ENCODE measurements around the gene CNN2. TPM values are rescaled to one million over a fixed set of nuclear protein-coding genes. Genes with fewer than 3 reads are reported as not detected.

The CNN2 gene
- total and polyA plus RNA-seq, 5 experiments from 2014 or later: 211 to 693 (median 498) TPM

DNA sequence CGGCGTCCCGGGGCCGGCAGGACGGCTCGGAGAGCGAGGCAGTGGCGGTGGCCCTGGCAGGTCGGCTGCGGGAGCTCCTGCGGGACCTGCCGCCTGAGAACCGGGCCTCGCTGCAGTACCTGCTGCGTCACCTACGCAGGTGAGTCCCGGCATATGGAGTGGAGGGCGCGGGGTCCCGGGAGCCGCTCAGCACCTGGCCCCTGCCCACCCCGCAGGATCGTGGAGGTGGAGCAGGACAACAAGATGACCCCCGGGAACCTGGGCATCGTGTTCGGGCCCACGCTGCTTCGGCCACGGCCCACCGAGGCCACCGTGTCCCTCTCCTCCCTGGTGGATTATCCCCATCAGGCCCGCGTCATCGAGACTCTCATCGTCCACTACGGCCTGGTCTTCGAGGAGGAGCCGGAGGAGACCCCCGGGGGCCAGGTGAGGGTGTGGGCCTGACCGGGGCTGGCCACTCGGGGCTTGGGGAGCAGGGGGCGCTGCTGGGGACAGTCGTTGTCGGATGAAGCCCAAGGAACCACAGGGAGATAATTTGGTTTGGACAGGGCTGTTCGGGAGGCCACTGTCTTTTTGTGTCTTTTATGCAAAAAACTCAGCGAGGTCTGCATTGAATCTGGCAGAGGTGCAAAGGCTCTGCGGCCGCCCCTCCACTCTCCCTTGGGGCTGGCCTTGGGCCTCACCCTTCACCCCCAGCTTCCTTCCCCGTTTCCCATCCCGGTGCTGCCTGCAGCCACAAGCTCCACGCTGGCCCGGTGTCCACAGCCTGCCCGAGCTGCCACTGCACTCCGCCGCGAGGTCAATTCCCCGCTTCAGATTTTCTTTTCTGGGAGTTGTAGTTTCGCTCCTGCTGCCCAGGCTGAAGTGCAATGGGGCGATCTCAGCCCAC lies 56.8 kb downstream of the CNN2 start:
- H3K4me3 Mint-ChIP-seq: peak overlapping the region in 5 of 10 donors; percentile 14 to 81 (median 42)
- POLR2A ChIA-PET: interaction anchor here (1.1 to 31.7 kb wide), 8 partner anchors 1 to 186 kb away, joined by 4 to 2279 read pairs (median 694); partner anchors contain the start of genes ABCA7, ARHGAP45, CIRBP and CNN2
- H3K36me3 Mint-ChIP-seq: peaks cover 0 to 79% (median 13%) of the 10 kb centered on the region in 3 donors
- no peaks in the 10 kb centered on the region for H3K27me3 Mint-ChIP-seq
- DNase-seq (peak in 4 of 10 donors; percentile 9 to 64 (median 18)), ATAC-seq (no peak)
- peak overlapping the region in 9 of 10 donors; percentile 60 to 89 (median 75) for H3K27ac Mint-ChIP-seq
- H3K9me3 Mint-ChIP-seq: no peaks in the 10 kb centered on the region
- H3K4me1 Mint-ChIP-seq: peaks cover 16 to 72% (median 53%) of the 10 kb centered on the region in 4 donors

DNA sequence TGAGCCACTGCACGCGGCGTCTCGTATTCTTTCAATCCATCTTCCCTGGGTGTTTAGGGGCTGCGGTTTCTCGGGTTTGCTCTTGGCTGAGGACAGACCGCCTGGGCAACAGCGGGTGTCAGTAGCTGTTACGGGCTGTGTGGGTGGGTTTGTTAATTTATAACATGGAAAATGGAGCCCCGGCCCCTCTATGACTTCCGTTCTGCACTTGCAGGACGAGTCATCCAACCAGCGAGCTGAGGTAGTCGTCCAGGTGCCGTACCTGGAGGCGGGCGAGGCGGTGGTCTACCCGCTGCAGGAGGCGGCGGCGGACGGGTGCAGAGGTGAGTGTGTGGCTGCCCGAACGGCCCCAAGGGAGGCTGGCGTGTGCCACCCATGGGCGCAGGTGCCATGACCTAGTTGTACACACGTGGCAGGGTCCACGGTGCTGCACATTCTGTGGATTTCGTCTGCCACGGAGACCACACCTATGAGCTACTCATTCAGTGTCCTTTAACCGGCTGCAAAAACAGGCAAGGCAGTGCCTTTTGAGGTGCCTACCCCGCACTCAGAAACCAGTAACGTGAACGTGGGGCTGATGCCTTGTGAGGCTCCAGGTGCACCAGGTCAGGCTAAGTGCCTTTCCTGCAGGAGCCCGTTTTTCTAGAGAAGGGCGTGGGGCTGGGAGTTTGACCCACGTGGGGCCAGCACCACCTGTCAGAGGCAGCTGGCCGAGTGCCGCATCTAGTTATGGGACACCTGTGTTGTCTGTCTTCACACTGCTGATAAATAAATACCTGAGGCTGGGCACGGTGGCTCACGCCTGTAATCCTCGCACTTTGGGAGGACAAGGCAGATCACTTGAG lies 57.8 kb downstream of the CNN2 start:
- Mint-ChIP-seq H3K4me3 (peak overlapping the region in 8 of 10 donors; percentile 18 to 81 (median 38)), H3K36me3 (peaks cover 0 to 71% (median 11%) of the 10 kb centered on the region in 3 donors), H3K27me3 (no peaks in the 10 kb centered on the region), H3K27ac (peak overlapping the region in 9 of 10 donors; percentile 67 to 93 (median 89)), H3K9me3 (no peaks in the 10 kb centered on the region), H3K4me1 (peaks cover 21 to 82% (median 61%) of the 10 kb centered on the region in 4 donors)
- ATAC-seq (no peak), DNase-seq (peak in 4 of 10 donors; percentile 17 to 66 (median 23))
- POLR2A ChIA-PET: interaction anchor here (0.5 to 31.7 kb wide), 10 partner anchors 2 to 221 kb away, joined by 4 to 2279 read pairs (median 397); partner anchors contain the start of genes ABCA7, ARHGAP45, CIRBP and CNN2

- H3K27ac Mint-ChIP-seq: peak overlapping the region; percentile 67 to 93 (median 88)
- peaks cover 0 to 62% (median 11%) of the 10 kb centered on the region in 3 donors for H3K36me3 Mint-ChIP-seq
- H3K4me3 Mint-ChIP-seq: peak overlapping the region in 8 of 10 donors; percentile 11 to 78 (median 54)
- H3K9me3 Mint-ChIP-seq: peaks cover 0 to 2% (median 0%) of the 10 kb centered on the region in 9 donors
- POLR2A ChIA-PET: interaction anchor here (1.6 to 31.7 kb wide), 7 partner anchors 13 to 184 kb away, joined by 7 to 2279 read pairs (median 621); partner anchors contain the start of genes ABCA7, ARHGAP45, CIRBP and CNN2
- ATAC-seq: no peak
- H3K4me1 Mint-ChIP-seq: peaks cover 21 to 84% (median 64%) of the 10 kb centered on the region in 4 donors
- H3K27me3 Mint-ChIP-seq: no peaks in the 10 kb centered on the region
- peak in 1 of 10 donors; percentile 26 for DNase-seq
Measured at GRCh38 chr19:1085053-1085658, 58.7 kb downstream of the CNN2 start.

DNA sequence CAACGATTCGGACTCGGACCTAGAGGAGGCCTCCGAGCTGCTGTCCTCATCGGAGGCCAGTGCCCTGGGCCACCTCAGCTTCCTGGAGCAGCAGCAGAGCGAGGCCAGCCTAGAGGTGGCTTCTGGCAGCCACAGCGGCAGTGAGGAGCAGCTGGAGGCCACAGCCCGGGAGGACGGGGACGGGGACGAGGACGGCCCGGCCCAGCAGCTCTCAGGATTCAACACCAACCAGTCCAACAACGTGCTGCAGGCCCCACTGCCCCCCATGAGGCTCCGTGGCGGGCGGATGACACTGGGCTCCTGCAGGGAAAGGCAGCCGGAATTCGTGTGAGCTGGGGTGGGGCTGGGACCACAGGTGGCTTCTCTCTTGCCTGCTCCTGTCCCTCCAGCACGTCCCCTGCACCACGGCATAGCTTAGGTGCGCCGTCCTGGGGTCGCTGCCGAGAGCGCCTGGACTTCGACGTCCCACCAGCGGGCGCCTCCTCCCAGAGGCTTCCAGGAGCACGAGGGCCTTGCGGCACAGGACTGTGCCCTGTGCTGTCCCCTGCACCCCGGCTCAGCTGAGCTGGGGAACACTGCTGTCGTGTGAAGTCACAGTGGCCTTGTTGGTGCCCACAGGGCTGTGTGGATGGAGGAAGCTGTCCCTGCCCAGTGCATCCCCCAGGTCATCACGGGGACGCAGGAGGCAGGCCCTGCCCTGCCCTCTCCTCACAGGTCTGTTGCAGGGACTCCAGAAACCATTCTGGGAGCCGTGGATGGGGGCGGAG lies 59.5 kb downstream of the CNN2 start:
- peak overlapping the region in 6 of 10 donors; percentile 18 to 78 (median 40) for H3K4me3 Mint-ChIP-seq
- no peak for ATAC-seq
- H3K36me3 Mint-ChIP-seq: peaks cover 0 to 58% (median 11%) of the 10 kb centered on the region in 3 donors
- peak in 2 of 10 donors; percentile 13 to 25 for DNase-seq
- H3K27ac Mint-ChIP-seq: peak overlapping the region; percentile 67 to 98 (median 88)
- peaks cover 0 to 2% (median 0%) of the 10 kb centered on the region in 9 donors for H3K9me3 Mint-ChIP-seq
- no peaks in the 10 kb centered on the region for H3K27me3 Mint-ChIP-seq
- POLR2A ChIA-PET: interaction anchor here (0.6 to 31.7 kb wide), 9 partner anchors 14 to 1078 kb away, joined by 3 to 2279 read pairs (median 173); partner anchors contain the start of genes ABCA7, ARHGAP45, CIRBP and CNN2
- peaks cover 23 to 81% (median 65%) of the 10 kb centered on the region in 4 donors for H3K4me1 Mint-ChIP-seq

DNA sequence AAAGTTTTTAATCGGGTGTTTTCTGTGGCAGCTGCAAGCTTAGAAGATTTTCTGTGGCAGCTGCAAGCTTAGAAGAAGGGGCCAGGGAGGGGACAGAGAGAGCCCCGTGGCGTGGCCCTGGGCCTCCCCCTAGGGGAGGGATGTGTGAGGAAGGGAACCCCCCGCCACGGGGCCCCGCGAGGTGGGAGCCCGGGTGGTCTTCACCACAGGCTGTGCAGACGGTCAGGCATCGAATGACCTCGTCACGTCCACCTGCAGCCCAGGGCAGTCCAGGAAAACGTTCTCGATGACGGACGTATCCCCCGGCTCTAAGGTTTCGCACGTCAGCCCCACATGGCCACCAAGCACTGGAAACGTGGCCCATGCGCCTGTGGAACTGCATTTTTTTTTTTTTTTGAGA lies 60.2 kb downstream of the CNN2 start:
- H3K4me3 Mint-ChIP-seq: peak overlapping the region in 4 of 10 donors; percentile 18 to 42 (median 29)
- DNase-seq: peak in 3 of 10 donors; percentile 21 to 47 (median 46)

DNA sequence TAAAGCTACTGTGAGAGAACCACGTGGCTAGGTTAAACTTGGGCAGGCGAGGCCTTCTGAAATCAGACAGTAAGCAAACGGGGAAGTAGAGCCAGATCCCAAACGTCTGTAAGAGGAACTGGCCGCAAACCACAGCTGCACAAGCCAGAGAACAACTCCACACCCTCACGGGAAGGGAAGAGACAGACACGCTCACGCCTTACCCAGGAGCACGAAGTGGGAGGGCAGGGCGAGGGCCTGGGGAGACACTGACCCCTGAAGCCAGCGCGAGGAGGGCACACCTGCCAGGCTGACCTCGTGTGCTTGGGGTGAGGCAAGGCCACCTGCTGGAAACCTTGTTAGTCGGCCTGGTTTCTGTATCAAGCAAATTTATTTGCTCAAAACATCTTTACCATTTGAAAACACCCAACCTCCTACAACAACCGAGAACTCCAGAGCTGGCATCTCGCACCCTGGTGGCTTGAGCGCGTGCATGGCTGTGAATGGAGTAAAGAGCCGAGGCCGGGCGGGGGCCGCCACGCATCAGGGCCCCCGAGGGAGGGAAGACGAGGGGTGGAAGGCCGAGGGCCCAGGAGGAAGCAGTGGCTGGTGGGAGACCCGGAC lies 61.5 kb downstream of the CNN2 start:
- ATAC-seq: peak; percentile 26 to 34
- POLR2A ChIA-PET: interaction anchor here (0.6 to 31.7 kb wide), 18 partner anchors 12 to 195 kb away, joined by 3 to 2279 read pairs (median 10); partner anchors contain the start of genes ABCA7, ARHGAP45, CIRBP and CNN2
- H3K27ac Mint-ChIP-seq: peak overlapping the region; percentile 86 to 98 (median 95)
- peak overlapping the region; percentile 54 to 79 (median 74) for H3K4me3 Mint-ChIP-seq
- H3K4me1 Mint-ChIP-seq: peaks cover 22 to 70% (median 62%) of the 10 kb centered on the region in 4 donors
- H3K27me3 Mint-ChIP-seq: no peaks in the 10 kb centered on the region
- H3K9me3 Mint-ChIP-seq: peaks cover 0 to 2% (median 0%) of the 10 kb centered on the region in 9 donors
- H3K36me3 Mint-ChIP-seq: peaks cover 0 to 54% (median 13%) of the 10 kb centered on the region in 3 donors
- peak in 8 of 10 donors; percentile 31 to 79 (median 62) for DNase-seq

More for the DNA sequence above, 60.2 kb downstream of the CNN2 start:
- Mint-ChIP-seq H3K27me3 (no peaks in the 10 kb centered on the region), H3K4me1 (peaks cover 24 to 77% (median 65%) of the 10 kb centered on the region in 4 donors), H3K36me3 (peaks cover 0 to 59% (median 11%) of the 10 kb centered on the region in 3 donors), H3K9me3 (peaks cover 0 to 2% (median 0%) of the 10 kb centered on the region in 9 donors), H3K27ac (peak overlapping the region in 9 of 10 donors; percentile 33 to 98 (median 85))
- POLR2A ChIA-PET: interaction anchor here (1.2 to 31.7 kb wide), 8 partner anchors 14 to 106 kb away, joined by 3 to 2279 read pairs (median 397); partner anchors contain the start of genes ABCA7, ARHGAP45, CNN2 and GPX4
- ATAC-seq: no peak

DNA sequence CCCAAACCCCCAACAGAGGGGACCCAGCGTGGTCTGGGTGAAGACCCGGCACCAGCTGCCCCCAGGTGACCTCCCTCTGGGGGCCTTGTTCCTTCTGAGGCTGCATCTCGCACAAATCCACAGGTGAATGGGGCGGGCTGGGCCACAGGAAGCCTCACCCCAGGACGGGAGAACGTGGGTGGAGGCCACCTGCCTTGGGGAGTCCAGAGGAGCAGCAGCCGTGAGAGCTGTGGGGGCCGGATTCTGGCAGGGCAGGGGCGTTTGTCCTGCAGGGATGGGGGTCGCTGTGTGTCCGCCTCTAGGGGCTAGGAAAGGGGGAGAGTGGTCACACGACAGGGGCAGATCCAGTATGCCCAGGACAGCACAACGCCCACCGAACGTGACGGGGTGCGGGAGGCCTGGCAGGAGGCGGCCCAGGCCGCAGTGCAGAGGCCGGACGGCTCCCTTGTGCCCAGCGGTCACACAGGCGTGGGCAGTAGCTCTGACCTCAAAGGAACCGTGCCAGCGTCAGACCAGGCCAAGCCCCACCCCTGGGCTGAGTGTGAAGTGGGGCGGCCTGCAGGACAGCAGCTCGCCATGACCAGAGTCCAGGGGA lies 62.1 kb downstream of the CNN2 start:
- POLR2A ChIA-PET: interaction anchor here (0.6 to 31.7 kb wide), 16 partner anchors 12 to 195 kb away, joined by 3 to 2279 read pairs (median 12); partner anchors contain the start of genes ABCA7, ARHGAP45, CIRBP and CNN2
- Mint-ChIP-seq H3K4me3 (peak overlapping the region in 9 of 10 donors; percentile 14 to 79 (median 68)), H3K27ac (peak overlapping the region; percentile 86 to 98 (median 95)), H3K27me3 (no peaks in the 10 kb centered on the region), H3K9me3 (peaks cover 0 to 2% (median 0%) of the 10 kb centered on the region in 9 donors), H3K36me3 (peaks cover 0 to 57% (median 13%) of the 10 kb centered on the region in 3 donors), H3K4me1 (peaks cover 22 to 75% (median 66%) of the 10 kb centered on the region in 4 donors)
- peak in 2 of 10 donors; percentile 17 to 58 for DNase-seq
- ATAC-seq: peak; percentile 7 to 8

Measured in naive thymus-derived CD8-positive, alpha-beta T cell (primary cell).